B cell (primary cell): ENCODE results near the gene CACNA1G. TPM values are rescaled to one million over a fixed set of nuclear protein-coding genes. Genes with fewer than 3 reads are reported as not detected.

ENCODE experiments used
- ATAC-seq: fragments of 200-7000 bp; cut with Tn5 transposase; one replicate; pipeline ENCODE4 v1.10.0; 2021; ENCODE audit warnings: low read depth, mild to moderate bottlenecking, moderate number of reproducible peaks, moderate library complexity
- CTCF ChIA-PET: fragments of 350-600 bp; sonication (Branson Sonifier 250); formaldehyde crosslinking; loops from one replicate; lab custom pipeline; 2021; ENCODE audit warnings: antibody characterized with exemption, inconsistent platforms; lab: Charles Lee
- POLR2A ChIA-PET: fragments of 350-600 bp; sonication (Branson Sonifier 250); formaldehyde crosslinking; loops from one replicate; lab custom pipeline; 2021; ENCODE audit warnings: antibody characterized with exemption; lab: Charles Lee
- DNase-seq: peaks from one replicate; pipeline ENCODE4 v3.0.0; 2013
- H2AFZ ChIP-seq: 2 replicates; pipeline ENCODE4 v1.6.1; 2012; ENCODE audit warnings: mild to moderate bottlenecking, low read depth, low read length; ENCODE audit not compliant: insufficient read depth, poor library complexity, severe bottlenecking
- H3K27ac ChIP-seq, 2 donors: 1 replicate in 1 of 2; 2 replicates in 1 of 2; pipeline ENCODE4 v1.5.1; 2012 to 2013; ENCODE audit warnings: low read length in 2 of 2, mild to moderate bottlenecking in 2 of 2, moderate library complexity in 1 of 2
- H3K27me3 ChIP-seq, 4 experiments: fragments of 200-600 bp in 1 of 4; sonication (generic) in 1 of 4; replicated peaks in 1 of 4; 1 replicate in 2 of 4; 2 replicates in 2 of 4; pipeline versions ENCODE4 v1.6.1 to v1.7.0; 2013 to 2016; ENCODE audit warnings: low read length in 3 of 4, mild to moderate bottlenecking in 2 of 4, mixed read lengths in 1 of 4, moderate library complexity in 1 of 4; ENCODE audit not compliant: insufficient read depth in 4 of 4, control insufficient read depth in 3 of 4; ENCODE audit errors: control extremely low read depth in 1 of 4
- H3K36me3 ChIP-seq, 2 experiments: replicated peaks in 1 of 2; 1 replicate in 1 of 2; 2 replicates in 1 of 2; pipeline versions ENCODE4 v1.6.1 to v1.7.1; 2013; ENCODE audit warnings: low read length in 1 of 2; ENCODE audit not compliant: insufficient read depth in 2 of 2, control insufficient read depth in 1 of 2; ENCODE audit errors: control extremely low read depth in 1 of 2, extremely low read depth in 1 of 2
- H3K4me1 ChIP-seq, 2 donors: fragments of 200-600 bp in 1 of 2; sonication (generic) in 1 of 2; 1 replicate in 1 of 2; 2 replicates in 1 of 2; pipeline versions ENCODE4 v1.5.1 to v1.6.1; 2013 to 2017; ENCODE audit warnings: low read length in 2 of 2; ENCODE audit not compliant: control insufficient read depth in 2 of 2, insufficient read depth in 2 of 2
- H3K4me2 ChIP-seq: replicated peaks from 2 replicates; pipeline ENCODE3; 2012; ENCODE audit warnings: mild to moderate bottlenecking, low read depth, low read length; ENCODE audit not compliant: poor library complexity, severe bottlenecking
- H3K4me3 ChIP-seq, 5 experiments: fragments of 200-600 bp in 1 of 5; sonication (generic) in 1 of 5; 1 replicate in 3 of 5; 2 replicates in 2 of 5; pipeline versions ENCODE4 v1.5.1 to v1.7.0; 2011 to 2016; ENCODE audit warnings: low read length in 4 of 5, mild to moderate bottlenecking in 4 of 5, low read depth in 2 of 5, control low read depth in 1 of 5, moderate library complexity in 1 of 5; ENCODE audit not compliant: insufficient read depth in 1 of 5; ENCODE audit errors: control extremely low read depth in 1 of 5, extremely low read depth in 1 of 5
- H3K79me2 ChIP-seq: fragments of 200-600 bp; sonication (generic); one replicate; pipeline ENCODE4 v1.6.0; 2016; ENCODE audit warnings: low read length; ENCODE audit not compliant: control insufficient read depth, insufficient read depth
- H3K9ac ChIP-seq: fragments of 200-600 bp; sonication (generic); 2 replicates; pipeline ENCODE4 v1.6.1; 2017; ENCODE audit warnings: mild to moderate bottlenecking, low read length, moderate library complexity
- H3K9me3 ChIP-seq, 3 donors: one replicate each; pipeline versions ENCODE4 v1.6.1 to v1.7.1; 2013; ENCODE audit warnings: low read length in 2 of 3; ENCODE audit not compliant: control insufficient read depth in 2 of 3, insufficient read depth in 1 of 3; ENCODE audit errors: control extremely low read depth in 1 of 3
- H4K20me1 ChIP-seq: 2 replicates; pipeline ENCODE4 v1.6.0; 2012; ENCODE audit warnings: mild to moderate bottlenecking, low read length; ENCODE audit not compliant: insufficient read depth, control insufficient read depth, poor library complexity, severe bottlenecking
- H3K27ac Mint-ChIP-seq: one replicate; pipeline ENCODE4 v1.8.0; 2021; ENCODE audit warnings: mixed read lengths
- H3K27me3 Mint-ChIP-seq: one replicate; pipeline ENCODE4 v1.8.0; 2021; ENCODE audit warnings: mixed read lengths
- H3K4me1 Mint-ChIP-seq: one replicate; pipeline ENCODE4 v1.8.0; 2021; ENCODE audit warnings: mixed read lengths
- H3K4me3 Mint-ChIP-seq: one replicate; pipeline ENCODE4 v1.8.0; 2021; ENCODE audit warnings: mixed read lengths
- H3K9me3 Mint-ChIP-seq: one replicate; pipeline ENCODE4 v1.8.0; 2022; ENCODE audit warnings: mixed read lengths; ENCODE audit not compliant: insufficient read depth
- CTCF ChIP-seq: fragments of 200-600 bp; IDR thresholded peaks from one replicate; pipeline ENCODE4 v1.8.0; 2022; ENCODE audit warnings: antibody characterized with exemption, mild to moderate bottlenecking
- EZH2 ChIP-seq: IDR thresholded peaks from 2 replicates; pipeline ENCODE4 v1.6.1; 2012; ENCODE audit warnings: borderline replicate concordance, low read depth, mild to moderate bottlenecking, moderate library complexity, low read length; ENCODE audit not compliant: insufficient read depth, poor library complexity, severe bottlenecking
- WGBS: methylation state at CpG from one replicate; pipeline ENCODE4 v1.1.5; 2013; ENCODE audit warnings: missing lambda C conversion rate; ENCODE audit not compliant: insufficient coverage; 5-methylcytosine and 5-hydroxymethylcytosine counted together
- intact Hi-C: fragments of 100-400 bp; cut with micrococcal nuclease; formaldehyde crosslinking; loops from one replicate; pipeline ENCODE4 v1.10.0; 2022
- polyA plus RNA-seq: library from polyadenylated mRNA; depleted of rRNA; stranded (reverse); fragments of >200 nt; gene quantifications from 2 replicates; pipeline ENCODE4 v1.2.3, GENCODE V29; 2012
- total RNA-seq, 2 donors: library from RNA; stranded (reverse); fragments of 120-200 nt in 1 of 2; gene quantifications; 1 replicate in 1 of 2; 2 replicates in 1 of 2; pipeline versions ENCODE4 v1.2.3 to v1.2.4, GENCODE V29; 2013 to 2022

Gene CACNA1G
- total and polyA plus RNA-seq, 2 donors (not counting 1 experiment from before 2014, with no cell fraction given), result 0.12 TPM; not detected in 1

- Histone ChIP-seq H3K4me2 (peak overlapping the region; percentile 93), H3K4me1 (peaks cover 10 to 15% of the 10 kb centered on the region in 2 donors), H3K79me2 (no peaks in the 10 kb centered on the region), H3K4me3 (no peak overlapping the region), H3K27me3 (peaks cover 0 to 17% (median 5%) of the 10 kb centered on the region in 4 experiments), H2AFZ (peak overlapping the region; percentile 97), H3K9me3 (no peaks in the 10 kb centered on the region), H3K9ac (peak overlapping the region; percentile 70), H4K20me1 (no peaks in the 10 kb centered on the region), H3K36me3 (no peaks in the 10 kb centered on the region), H3K27ac (no peak overlapping the region)
- DNase-seq (no peak), ATAC-seq (no peak)
- POLR2A ChIA-PET, result interaction anchor here (0.6 kb wide), 1 partner anchor 43 kb away, joined by 7 read pairs; no protein-coding TSS in a partner anchor
- no peak for TF ChIP-seq EZH2
- no peak for TF ChIP-seq CTCF
- Mint-ChIP-seq H3K4me3 (peak overlapping the region; percentile 95), H3K27ac (no peak overlapping the region), H3K27me3 (peaks cover 16% of the 10 kb centered on the region), H3K9me3 (no peaks in the 10 kb centered on the region), H3K4me1 (peaks cover 11% of the 10 kb centered on the region)
- CTCF ChIA-PET, result interaction anchor here (0.7 to 1.9 kb wide), 5 partner anchors 61 to 460 kb away, joined by 3 to 9 read pairs (median 4); partner anchors contain the start of gene RSAD1
- intact Hi-C loops, result loop anchor here (1.0 to 5.0 kb wide), 2 partner anchors 143 to 167 kb away; partner anchors contain the start of genes ANKRD40 and LRRC59
- 93% methylated on average over 7 of the region's 11 CpGs for WGBS
Measured at GRCh38 chr17:50540560-50541401, 19.7 kb upstream of the CACNA1G start.
